WTC11 (cell line): ENCODE results near the gene ILKAP.

ENCODE experiments used
- CREB1 ChIP-seq: sonication (generic); formaldehyde crosslinking; IDR thresholded peaks from 2 replicates; pipeline ENCODE4 v1.8.0; 2023; ENCODE audit warnings: mild to moderate bottlenecking, missing genetic modification reagents
- CREM ChIP-seq: sonication (generic); formaldehyde crosslinking; IDR thresholded peaks from 2 replicates; pipeline ENCODE4 v1.8.1; 2022; ENCODE audit warnings: mild to moderate bottlenecking, missing genetic modification reagents, moderate library complexity
- ELF4 ChIP-seq: sonication (generic); formaldehyde crosslinking; IDR thresholded peaks from 2 replicates; pipeline ENCODE4 v1.8.1; 2022; ENCODE audit warnings: low read depth, mild to moderate bottlenecking, moderate library complexity, missing genetic modification reagents
- KAT7 ChIP-seq: sonication (generic); formaldehyde crosslinking; IDR thresholded peaks from 2 replicates; pipeline ENCODE4 v1.8.1; 2023; ENCODE audit warnings: missing genetic modification reagents, mild to moderate bottlenecking, borderline replicate concordance
- NR3C1 ChIP-seq: sonication (generic); formaldehyde crosslinking; conservative IDR thresholded peaks from 2 replicates; pipeline ENCODE4 v1.8.1; 2023; ENCODE audit warnings: low read depth, mild to moderate bottlenecking, missing genetic modification reagents
- TEAD1 ChIP-seq: sonication (generic); formaldehyde crosslinking; IDR thresholded peaks from 2 replicates; pipeline ENCODE4 v1.8.0; 2022; ENCODE audit warnings: mild to moderate bottlenecking, missing genetic modification reagents
- TEAD4 ChIP-seq: sonication (generic); formaldehyde crosslinking; IDR thresholded peaks from 2 replicates; pipeline ENCODE4 v1.8.0; 2022; ENCODE audit warnings: mild to moderate bottlenecking, missing genetic modification reagents
- TF ChIP-seq, protein P1 (sequence below): fragments of 200-600 bp; IDR thresholded peaks from 2 replicates; pipeline ENCODE4 v1.8.0; 2022; ENCODE audit warnings: antibody characterized with exemption
- TF ChIP-seq, protein P2 (sequence below): sonication (generic); formaldehyde crosslinking; conservative IDR thresholded peaks from 2 replicates; pipeline ENCODE4 v1.8.1; 2022; ENCODE audit warnings: mild to moderate bottlenecking, missing genetic modification reagents

DNA sequence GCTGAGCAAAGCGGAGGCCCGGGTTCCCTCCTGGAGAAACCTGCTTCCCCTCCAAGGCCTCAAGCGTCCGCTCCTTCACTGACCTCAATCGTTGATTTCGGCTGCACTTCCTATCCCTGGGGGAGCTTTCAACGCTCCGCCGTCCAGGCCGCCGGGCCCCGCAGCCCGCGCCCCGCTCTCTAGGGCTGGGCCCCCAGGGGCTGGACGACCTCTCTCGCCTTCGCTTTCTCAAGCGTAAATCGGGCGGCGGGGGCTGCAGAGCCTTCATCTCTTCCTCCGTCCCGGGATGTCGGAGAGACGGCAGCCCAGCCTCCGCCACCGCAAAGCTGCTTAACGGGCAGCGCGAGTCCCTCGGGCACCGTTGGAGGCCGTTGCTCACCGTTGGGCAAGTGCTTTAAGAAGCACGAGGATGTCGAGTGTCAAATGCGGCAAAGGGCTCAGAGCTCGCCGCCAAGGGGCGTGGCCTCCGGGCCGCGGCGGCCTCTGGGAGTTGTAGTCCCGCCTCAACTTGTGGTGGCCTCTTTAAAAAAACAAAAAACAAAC is 27.8 kb upstream of the ILKAP start:
- TF ChIP-seq ELF4 (CRISPR knock-in tag) (no peak), KAT7 (CRISPR knock-in tag) (no peak), CREB1 (CRISPR knock-in tag) (peak; percentile 62; the same call in 1 of the 2 replicates), CREM (CRISPR knock-in tag) (0 out of 2 replicates have a peak, but pooled peaks have one; percentile 34), TEAD4 (CRISPR knock-in tag) (no peak), TEAD1 (CRISPR knock-in tag) (peak; percentile 81; the same call in 1 of the 2 replicates), NR3C1 (CRISPR knock-in tag) (no peak)
- TF ChIP-seq, protein P1, sequence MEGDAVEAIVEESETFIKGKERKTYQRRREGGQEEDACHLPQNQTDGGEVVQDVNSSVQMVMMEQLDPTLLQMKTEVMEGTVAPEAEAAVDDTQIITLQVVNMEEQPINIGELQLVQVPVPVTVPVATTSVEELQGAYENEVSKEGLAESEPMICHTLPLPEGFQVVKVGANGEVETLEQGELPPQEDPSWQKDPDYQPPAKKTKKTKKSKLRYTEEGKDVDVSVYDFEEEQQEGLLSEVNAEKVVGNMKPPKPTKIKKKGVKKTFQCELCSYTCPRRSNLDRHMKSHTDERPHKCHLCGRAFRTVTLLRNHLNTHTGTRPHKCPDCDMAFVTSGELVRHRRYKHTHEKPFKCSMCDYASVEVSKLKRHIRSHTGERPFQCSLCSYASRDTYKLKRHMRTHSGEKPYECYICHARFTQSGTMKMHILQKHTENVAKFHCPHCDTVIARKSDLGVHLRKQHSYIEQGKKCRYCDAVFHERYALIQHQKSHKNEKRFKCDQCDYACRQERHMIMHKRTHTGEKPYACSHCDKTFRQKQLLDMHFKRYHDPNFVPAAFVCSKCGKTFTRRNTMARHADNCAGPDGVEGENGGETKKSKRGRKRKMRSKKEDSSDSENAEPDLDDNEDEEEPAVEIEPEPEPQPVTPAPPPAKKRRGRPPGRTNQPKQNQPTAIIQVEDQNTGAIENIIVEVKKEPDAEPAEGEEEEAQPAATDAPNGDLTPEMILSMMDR = no peak
- TF ChIP-seq, protein P2, sequence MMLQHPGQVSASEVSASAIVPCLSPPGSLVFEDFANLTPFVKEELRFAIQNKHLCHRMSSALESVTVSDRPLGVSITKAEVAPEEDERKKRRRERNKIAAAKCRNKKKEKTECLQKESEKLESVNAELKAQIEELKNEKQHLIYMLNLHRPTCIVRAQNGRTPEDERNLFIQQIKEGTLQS (CRISPR knock-in tag) = no peak
